ENCODE results near the gene MMP24.

The MMP24 gene

DNA sequence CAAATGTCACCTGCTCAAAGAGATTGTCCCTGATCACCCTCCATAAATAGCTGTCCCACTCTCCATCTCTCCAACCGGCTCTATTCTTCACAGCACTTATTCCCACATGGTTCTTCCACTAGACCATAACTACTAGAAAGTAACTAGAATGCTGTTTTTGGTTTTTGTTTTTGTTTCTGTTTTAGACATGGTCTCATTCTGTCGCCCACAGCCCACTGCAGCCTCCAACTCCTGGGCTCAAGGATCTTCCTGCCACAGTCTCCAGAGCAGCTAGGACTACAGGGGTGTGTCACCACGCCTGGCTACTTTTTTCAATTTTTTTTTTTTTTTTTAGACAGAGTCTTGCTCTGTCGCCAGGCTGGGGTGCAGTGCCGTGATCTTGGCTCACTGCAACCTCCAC is 12.2 kb downstream of the MMP24 start:
- H3K4me3 ChIP-seq (replicated peaks; ENCODE audit: low read depth, low read length), result no peak overlapping the region
- no peak for DNase-seq (ENCODE audit: extremely low read depth, low read depth)
- TF ChIP-seq, protein P1, sequence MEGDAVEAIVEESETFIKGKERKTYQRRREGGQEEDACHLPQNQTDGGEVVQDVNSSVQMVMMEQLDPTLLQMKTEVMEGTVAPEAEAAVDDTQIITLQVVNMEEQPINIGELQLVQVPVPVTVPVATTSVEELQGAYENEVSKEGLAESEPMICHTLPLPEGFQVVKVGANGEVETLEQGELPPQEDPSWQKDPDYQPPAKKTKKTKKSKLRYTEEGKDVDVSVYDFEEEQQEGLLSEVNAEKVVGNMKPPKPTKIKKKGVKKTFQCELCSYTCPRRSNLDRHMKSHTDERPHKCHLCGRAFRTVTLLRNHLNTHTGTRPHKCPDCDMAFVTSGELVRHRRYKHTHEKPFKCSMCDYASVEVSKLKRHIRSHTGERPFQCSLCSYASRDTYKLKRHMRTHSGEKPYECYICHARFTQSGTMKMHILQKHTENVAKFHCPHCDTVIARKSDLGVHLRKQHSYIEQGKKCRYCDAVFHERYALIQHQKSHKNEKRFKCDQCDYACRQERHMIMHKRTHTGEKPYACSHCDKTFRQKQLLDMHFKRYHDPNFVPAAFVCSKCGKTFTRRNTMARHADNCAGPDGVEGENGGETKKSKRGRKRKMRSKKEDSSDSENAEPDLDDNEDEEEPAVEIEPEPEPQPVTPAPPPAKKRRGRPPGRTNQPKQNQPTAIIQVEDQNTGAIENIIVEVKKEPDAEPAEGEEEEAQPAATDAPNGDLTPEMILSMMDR (IDR thresholded peaks at IDR 0.05; ENCODE audit: low read depth, low read length, missing control alignments), result no peak

DNA sequence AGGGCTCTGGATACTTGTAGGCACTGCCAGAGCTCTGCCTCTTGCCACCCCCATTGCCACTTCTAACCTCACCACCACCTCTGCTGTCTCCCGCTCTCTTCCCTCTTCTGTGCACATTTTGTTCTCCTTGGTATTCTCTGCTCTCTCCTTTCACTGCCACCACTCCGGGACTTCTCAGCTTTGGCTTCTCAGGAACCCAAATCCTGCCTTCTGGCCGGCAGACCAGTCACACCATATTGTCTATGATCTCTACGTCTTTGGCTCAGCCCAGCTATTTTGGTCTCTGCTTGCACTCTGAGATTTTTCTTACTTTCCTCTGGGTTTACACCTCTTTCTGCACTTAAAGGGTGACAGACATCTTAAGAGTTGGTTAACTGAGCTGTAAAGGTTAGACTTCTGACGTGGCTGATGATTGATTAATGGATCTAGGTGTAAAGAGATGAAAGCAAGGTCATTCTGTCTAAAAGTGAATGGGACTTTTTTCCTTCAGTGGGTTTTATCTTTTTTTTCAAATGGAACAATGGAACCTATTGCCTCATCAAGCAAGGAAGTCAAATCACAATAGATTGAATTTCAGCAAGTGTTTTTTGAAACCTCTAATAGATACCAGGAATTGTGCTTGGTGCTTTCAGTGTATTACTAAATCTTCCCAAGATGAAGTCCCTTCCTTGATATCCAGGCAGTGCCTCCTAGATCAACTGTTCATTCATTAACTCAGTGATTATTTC is 13.8 kb downstream of the MMP24 start:
- TF ChIP-seq, protein P1 (IDR thresholded peaks at IDR 0.05; ENCODE audit: low read depth, low read length, missing control alignments), result no peak
- no peak overlapping the region for H3K4me3 ChIP-seq (replicated peaks; ENCODE audit: low read depth, low read length)
- DNase-seq (ENCODE audit: extremely low read depth, low read depth), result no peak

DNA sequence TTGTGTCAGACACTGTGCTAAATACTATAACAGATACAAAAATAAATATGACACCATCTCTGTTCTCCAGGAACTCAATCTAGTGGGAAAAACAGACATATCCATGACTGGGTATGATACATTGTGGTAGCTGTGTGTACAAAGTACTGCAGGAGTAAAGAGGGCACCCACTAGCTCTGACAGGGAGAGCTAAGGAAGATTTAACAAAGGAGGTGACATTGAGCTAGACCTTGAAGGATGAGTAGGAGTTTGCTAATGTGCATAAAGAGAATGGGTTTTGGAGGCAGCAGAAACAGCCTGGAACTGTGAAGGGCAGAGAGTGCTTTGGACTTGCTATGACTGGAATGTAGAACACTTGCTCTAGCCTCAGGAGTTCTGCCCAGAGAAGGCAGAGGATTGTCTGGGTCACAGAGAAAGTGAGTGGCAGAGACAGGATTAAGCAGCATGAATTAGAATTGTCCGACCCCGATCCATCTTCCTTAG is 14.4 kb downstream of the MMP24 start:
- no peak for DNase-seq (ENCODE audit: extremely low read depth, low read depth)
- H3K4me3 ChIP-seq (replicated peaks; ENCODE audit: low read depth, low read length), result no peak overlapping the region
- TF ChIP-seq, protein P1 (IDR thresholded peaks at IDR 0.05; ENCODE audit: low read depth, low read length, missing control alignments), result no peak

DNA sequence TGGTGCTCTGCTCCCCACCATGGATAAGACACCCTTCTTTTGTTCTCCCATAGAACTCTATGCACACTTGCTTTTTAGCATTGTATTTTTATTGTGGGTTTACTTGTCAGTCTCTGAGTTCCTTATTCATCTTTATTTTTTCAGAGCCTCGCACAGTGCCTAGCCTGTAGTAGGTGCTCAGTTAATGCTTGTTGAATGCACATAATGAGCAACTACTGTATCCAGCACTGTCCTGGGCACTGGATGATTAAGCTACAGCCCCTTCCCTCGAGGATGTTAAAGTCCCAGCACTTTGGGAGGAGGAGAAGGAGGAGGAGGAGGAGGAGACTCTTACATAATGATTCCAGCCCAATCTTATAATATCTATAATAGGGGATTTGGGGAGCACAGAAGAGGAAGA is 16.8 kb downstream of the MMP24 start:
- DNase-seq (ENCODE audit: extremely low read depth, low read depth), result no peak
- TF ChIP-seq, protein P1 (IDR thresholded peaks at IDR 0.05; ENCODE audit: low read depth, low read length, missing control alignments), result no peak
- H3K4me3 ChIP-seq (replicated peaks; ENCODE audit: low read depth, low read length), result no peak overlapping the region

DNA sequence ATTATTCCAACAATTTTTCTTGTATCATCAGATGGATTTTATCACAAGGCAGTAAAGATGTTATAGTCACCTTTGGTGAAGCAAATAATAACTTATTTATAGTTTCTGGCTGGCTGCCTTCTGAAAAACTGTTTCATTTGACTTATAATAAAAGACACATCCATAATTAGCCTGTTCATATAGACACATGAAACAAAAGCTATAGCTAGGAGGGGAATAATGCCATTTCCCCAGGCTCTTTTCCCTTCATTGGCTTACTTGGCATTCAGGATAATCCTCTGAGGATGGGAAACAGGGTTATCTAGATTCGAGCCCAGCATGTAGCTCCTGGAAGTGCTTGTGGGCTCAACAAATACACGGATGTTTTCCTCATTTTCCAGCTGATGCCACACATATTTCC is 17.5 kb downstream of the MMP24 start:
- no peak overlapping the region for H3K4me3 ChIP-seq (replicated peaks; ENCODE audit: low read depth, low read length)
- DNase-seq (ENCODE audit: extremely low read depth, low read depth), result no peak
- TF ChIP-seq, protein P1 (IDR thresholded peaks at IDR 0.05; ENCODE audit: low read depth, low read length, missing control alignments), result no peak

DNA sequence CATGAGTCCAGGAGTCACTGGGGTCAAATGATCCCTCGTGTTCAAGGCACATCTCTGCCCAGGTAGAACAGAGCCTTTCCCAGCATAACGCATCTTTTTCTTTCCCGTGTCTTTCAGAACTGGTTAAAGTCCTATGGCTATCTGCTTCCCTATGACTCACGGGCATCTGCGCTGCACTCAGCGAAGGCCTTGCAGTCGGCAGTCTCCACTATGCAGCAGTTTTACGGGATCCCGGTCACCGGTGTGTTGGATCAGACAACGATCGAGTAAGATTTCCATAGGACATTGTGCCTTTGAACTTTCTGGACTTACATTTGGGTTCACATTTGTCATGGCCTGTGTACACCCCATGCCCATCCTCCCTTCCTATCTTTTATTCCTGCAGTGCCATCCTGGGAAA is 20.2 kb downstream of the MMP24 start:
- TF ChIP-seq, protein P1 (IDR thresholded peaks at IDR 0.05; ENCODE audit: low read depth, low read length, missing control alignments), result no peak
- DNase-seq (ENCODE audit: extremely low read depth, low read depth), result no peak
- H3K4me3 ChIP-seq (replicated peaks; ENCODE audit: low read depth, low read length), result no peak overlapping the region

All from HFF-Myc (cell line).